DMS53 (cell line): ENCODE results near the gene MYO16.
"Not testable (repeated sequence)": the region's sequence is repeated elsewhere in the genome, so short reads cannot be mapped to it uniquely, and the experiment has no call there.

Experiments
- DNase-seq: peaks from one replicate; lab custom pipeline; 2025; lab: John Stamatoyannopoulos, UW

The MYO16 gene

DNA sequence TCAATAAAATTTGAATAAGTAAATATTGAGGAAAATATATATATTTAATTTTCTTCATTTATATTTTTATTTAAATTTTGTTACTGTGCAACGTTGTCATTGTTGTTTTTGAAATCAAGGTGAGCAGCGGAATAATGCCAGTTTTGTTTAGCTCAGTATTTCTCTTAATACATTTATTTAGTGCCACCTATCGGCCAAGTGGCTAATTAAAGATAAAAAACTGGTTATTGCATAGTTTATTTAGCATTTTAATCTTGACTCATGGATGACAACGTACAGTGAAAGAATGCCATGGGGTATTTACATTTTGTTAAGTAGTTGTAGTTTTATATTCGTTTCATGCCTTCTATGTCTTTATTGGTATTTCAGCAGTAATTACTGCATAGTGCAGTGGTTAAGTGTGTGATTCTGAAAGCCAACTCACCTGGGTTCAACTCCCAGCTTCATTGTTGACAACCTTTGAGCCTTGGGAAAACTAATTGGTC is 265.9 kb downstream of the MYO16 start:
- peak; percentile 58 for DNase-seq

DNA sequence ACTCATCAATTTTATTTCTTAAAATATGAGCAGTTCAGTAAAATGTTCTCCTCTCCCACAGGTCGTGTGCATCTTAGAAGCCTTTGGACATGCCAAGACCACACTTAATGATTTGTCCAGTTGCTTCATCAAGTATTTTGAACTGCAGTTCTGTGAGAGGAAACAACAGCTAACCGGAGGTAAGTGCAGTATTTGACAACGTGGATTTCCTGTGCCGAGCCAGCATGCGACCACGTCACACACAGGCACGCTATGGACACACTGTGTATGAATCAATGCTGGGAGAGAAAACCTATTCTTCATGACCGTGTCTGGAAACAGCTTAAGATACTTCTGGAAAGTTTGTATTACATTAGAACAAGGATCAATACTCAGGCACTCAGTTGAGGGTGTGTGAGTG is 268.5 kb downstream of the MYO16 start:
- peak; percentile 54 for DNase-seq

DNA sequence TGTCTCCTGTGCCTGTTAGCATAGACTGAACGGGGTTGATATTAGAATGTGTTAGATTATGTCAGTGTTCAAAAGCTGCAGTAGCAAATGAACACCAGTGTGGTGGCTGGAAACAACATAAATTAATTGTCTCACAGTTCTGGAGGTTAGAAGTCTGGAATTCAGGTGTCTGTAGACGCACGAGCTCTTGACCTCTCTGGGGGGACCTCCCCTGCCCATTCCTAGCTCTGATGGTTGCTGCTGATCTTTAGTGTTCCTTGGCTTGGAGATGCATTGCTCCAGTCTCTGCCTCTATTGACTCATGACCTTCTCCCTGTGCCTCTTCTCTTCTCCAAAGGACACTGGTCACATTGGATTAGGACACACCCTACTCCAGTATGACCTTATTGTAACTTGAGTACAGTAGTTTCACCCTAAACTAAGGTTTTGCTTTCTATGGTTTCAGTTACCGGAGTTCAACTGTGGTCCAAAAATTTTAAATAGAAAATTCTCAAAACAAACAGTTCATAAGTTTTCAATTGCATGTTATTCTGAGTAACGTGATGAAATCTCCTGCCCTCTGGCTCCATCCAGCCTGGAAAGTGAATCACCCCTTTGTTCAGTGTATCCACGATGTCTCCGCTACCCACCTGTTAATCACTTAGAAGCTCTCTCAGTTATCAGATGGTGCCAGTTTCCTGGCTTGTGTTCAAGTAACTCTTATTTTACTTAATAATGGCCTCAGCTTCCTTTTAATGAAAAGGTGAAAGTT is 273.2 kb downstream of the MYO16 start:
- no peak for DNase-seq

DNA sequence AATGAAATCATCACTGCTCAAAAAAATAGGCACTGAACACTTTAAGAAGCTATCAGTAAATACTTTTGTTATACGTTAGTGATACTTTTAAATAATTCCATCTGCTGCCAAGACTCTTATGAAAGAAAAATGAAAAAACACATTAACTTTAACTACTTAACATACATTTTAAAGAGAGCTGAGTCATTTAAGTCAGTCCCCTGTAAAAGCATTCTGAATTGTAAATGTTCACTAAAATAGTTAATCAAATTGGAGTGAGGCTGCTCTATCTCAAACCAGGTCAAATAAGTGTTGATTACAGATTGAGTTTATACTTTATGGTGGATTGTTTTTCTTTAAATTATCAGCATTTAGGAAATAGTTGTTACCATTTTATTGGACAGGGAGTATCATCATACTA is 274.2 kb downstream of the MYO16 start:
- DNase-seq, result no peak

DNA sequence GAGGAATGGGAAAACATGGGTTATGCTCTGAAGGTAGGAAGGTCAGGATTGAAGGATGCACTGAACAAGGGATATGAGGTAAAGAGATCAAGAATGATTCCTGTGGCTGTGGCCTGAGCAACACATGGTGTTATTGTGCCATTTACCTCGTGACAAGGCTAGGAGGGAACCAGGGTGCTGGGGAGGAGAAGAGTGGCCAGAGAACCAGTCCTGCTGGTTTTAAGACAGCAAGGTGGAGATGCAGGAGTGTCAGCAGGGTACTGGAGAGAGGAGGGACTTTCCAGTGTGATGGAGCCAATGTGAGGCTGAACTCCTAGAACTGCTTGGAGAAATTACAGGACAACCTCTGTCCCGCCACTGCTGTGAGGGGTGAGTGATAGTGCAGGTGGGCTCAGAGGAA is 282.4 kb downstream of the MYO16 start:
- DNase-seq, result peak; percentile 65

DNA sequence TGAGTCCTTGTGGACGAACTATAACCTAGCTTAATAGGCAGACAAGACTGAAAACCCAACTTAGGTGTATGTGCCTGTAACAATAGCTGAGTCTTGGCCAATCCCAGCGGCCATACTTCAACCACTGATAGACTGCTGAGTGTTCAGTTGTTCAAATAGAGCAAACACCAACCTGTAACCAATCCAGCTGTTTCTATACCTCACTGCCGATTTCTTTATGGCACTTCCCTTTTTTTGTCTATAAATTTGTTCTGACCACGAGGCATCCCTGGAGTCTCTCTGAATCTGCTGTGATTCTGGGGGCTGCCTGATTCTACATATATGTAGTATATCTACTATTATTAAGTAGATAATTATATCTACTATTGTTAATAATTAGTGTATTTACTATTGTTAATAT is 284.3 kb downstream of the MYO16 start:
- not testable (repeated sequence) for DNase-seq

DNA sequence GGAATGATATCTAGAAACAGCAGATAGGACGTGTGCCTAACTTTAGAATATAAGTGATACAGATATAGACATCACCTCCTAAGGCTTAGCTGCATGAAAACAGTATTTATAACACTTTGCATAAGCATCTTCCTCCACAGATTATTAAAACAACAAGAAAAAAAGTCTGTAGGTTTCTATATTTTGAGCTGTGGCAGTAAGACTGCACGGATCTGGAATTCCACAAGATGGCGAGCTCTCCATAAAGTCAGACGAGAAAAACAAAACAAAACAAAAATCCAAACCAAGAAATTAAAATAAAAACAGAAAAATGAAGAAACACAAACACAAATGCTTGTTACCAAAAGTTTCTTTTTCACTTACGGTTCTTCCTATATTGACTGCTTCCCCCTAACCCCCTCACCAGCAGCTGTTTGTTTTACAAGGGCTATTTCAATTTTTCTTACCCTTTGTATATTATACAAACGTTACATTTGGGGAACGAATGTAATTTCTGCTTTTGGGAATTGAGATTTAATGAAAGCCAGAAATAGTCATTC is 285.8 kb downstream of the MYO16 start:
- DNase-seq, result peak; percentile 49

DNA sequence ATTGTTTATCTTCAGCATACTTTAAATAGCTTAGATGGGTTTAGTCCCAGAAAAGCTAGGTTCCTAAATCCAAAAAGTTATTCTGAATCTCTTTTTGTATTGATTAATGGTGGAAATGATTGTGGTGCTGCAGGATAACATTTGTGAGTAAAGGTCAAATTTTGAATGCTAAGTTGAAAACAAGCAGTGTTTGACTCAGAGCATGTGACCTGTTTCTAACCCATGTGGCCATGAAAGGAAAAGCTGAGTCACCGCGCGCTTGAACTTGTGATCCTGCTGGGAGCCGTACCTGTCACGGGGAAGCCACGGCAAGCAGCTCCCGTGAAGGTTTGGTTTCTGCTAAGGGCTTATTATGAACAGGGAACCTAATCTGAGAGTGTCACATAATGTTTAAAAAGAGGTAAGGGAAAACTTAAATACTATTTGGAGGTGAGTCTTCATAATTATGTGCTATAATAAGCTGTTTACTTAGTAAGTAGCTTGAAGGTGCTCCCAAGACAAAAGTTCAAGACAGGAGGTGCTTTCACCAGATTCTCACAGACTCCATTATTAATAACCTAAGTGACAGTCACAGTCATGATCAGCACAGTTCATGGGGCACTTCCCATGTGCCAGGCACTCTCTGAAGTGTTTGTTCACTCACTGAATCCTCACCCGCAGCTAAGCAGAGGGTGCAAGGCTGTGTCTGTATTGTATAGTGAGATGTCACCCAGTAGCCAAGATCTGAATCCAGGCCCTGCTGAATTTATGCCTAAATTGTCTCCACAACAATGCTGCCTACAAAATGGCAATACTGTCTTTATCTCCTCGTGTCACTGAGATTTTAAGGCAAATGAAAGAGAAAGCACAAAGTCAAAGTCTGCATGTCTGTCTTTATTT is 286.5 kb downstream of the MYO16 start:
- peak; percentile 85 for DNase-seq

DNA sequence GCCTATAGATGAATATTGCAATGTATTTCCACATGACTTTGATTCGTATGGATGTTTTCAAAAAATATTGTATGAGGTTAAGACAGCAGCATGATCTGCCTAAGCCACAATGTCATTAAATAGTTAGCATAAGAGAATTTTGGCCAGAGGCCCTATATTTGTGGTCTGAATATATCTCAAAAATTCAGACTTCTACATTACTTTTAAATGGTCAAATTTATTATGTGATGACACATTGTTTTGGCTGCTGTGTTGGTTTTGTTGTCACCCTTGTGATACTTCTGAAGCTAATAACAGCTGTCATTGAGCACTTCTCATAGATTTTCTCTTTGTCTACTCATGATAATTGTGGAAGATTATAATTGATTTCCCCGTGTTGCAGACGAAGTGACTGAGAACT is 288.2 kb downstream of the MYO16 start:
- no peak for DNase-seq

DNA sequence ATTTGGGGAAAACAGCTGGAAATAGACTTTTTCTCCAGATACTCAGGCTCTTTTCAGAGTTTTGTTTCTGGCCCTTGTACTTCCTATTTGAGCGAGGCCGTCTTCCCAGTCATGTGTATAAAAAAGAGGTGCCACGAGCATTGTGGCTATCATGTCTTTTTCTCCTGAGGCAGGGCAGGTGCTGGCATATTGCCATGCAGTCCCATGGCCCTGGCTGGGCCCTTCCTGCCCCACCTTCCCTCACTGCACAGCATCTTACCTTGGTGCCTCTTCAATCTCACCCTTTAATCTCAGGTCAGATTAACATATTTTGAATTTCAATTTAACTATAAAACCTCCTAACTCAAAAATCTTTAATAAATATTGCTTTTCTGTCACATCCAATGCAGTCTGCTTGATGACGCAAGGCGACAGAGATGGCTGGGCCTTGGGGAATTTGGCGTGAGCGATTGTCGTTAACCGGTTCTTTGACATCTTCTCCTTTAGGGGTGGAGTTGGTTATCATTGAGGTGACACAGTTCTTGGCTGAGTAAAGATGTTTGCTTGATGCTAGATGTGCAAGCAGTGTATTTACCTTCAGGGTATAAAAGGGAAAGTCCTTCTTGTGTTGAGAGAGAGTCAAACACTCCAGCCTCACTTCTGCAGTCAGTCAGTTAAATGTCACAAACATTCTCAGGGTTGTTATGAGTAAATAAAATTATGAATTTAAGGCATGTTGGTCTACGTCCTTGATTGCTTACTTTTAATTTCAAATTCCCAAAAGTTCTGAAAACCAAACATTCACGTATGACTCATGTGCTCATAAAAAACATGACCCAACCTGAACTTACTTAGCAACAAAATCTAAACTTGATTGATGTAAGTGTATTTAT is 289.9 kb downstream of the MYO16 start:
- DNase-seq, result peak; percentile 49

DNA sequence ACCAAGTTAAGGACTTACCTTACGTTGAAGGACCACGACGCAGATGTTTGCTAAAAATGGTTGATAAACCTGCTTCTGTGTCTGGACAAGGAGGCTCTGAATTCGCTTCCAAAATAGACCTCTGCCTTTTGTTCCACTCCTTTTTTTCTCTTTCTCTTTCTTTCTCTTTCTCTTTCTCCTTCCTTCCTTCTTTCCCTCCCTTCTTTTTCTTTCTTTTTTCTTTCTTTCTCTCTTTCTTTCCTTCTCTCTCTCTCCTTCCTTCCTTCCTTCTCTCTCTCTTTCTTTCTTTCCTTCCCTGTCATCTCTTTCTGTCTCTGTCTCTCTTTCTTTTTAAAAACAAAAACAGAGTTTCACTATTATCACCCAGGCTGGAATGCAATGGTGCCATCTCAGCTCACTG is 290.7 kb downstream of the MYO16 start:
- DNase-seq, result no peak

DNA sequence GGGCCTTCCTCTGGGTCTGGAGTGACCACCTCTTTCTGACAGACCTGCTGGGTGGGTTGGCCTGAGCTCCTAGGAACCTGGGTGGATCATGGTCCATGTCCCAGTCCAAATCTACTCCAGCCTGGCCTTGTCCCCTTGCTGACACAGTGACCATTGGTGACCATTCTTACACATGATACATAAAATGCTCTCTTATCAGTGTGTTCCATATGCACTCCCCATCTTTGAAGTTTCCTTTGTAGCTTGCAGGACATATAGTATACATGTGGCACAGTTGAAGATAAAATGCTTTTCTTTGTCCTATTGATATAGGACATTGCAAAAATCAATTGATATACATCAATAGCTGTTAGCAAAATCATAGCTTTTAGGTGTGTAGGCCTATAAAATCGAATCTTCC is 291.8 kb downstream of the MYO16 start:
- no peak for DNase-seq

DNA sequence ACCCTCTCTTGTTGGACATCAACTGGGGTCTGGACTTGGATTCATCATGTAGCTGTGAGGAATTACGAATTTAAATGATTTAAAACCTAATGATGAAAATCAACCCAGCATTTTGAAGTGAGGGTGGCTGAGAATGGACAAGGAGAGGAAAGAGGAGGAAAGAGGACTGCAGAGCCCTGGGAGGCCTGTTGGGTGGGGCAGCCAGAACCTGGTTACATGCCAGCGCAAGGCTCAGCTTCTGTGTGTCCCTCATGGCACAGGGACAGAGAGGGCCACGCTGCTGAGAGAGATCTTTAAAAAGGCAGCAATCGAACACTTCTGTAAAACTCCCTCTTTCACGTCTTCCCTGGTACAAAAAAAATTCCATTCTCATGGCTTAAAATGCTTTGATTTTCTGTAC is 292.7 kb downstream of the MYO16 start:
- no peak for DNase-seq

DNA sequence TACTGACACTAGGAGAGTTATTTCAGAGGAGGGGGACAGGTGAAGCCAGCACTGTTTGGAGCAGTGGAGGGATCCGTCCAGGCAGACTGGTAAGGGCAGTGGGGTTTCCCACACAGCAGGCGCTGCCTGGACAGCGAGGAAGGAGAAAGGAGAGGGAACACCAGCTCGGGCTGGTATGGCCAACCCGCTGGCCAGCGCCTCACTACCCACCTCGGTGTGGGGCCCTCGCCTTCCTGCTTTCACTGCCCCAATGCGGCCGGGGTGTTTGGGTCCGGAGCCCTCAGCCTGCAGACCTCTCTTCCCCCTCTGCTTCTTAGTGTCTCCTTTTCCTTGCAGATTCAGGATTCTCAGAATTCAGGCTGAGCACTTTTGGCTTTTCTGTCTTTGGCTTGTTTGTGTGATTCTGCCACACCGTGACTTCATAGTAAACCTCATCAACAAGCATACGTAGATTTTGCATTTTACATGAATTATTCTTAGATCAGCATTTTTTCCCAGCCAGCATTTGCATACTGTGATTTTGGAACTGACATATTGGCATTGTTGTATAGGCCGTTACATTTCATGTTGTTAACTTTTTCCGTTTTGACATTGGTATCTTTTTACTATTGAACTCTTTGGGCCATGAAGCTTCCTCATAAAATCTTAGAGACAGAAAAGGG is 294.1 kb downstream of the MYO16 start:
- DNase-seq, result no peak

DNA sequence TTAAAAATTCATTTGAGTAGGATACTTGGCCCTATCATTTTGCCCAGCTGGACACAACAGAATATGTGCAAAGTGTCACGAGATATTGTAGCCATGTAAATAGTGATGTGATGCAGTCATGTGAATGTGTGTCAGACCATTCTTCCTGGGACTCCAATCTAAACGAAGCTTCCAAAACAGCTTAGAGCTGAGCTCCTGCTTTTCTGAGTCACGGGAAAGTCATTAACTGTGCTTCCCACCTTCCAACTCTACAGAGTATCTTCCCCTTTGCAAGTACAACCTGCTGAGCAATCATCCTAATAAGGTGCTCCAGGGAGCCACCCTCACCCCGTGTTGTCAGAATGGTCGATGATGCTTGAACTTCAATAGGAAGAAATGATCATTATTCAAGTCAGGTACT is 294.7 kb downstream of the MYO16 start:
- no peak for DNase-seq

DNA sequence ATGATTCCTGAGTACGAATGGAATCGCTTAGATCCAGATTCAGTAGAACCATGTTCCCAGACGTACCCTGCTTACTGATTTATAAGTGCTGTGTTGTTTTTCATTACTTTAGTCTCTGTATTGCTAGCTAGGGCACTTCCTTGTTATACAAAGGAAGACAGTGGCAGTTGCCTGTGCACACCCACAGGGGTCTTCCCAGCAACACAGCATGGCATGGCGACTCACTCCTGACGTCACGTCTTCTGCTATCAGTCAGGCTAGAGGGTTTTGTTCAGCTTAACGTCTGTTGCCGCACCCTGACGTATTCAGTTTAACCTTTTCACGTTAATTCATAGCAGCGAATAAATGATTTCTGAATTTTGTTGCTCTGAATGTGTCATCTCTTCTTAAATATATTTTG is 295.1 kb downstream of the MYO16 start:
- DNase-seq, result no peak

DNA sequence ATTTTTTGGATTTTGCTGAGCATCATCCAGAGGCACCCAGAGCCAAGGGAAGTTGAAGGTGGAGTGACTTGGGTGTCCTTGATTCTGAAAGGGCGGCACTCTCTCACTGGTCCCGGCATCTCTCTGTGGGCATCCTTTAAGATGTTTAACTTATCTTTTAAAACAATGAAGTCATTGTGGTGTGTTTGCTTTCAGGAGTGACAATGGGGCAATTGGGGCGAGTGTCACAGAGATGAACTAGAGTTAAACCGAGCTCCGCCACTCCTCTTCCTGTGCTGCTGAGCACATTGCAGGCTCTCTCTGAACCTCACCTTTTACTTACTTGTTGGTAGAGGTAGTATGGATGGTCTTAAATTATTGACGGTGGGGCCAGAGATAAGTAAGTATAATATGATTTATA is 295.7 kb downstream of the MYO16 start:
- no peak for DNase-seq

DNA sequence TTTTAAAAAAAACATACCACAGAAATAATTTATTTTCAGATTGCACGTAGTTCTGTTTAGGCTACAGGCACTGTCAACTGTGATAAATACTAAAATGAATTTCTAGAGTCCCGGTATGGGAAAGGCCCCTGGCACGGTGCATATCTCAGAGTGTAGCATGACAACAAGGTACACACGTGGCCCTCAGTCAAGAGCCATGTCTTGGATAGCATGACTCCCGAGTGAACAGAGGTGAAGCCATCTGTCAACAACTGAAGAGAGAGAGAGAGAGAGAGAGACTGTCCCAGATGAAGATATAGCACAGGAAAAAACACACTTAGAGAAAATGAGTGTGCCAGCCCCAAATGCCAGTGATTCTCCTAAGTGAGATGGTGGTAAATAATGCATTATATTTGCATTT is 297.5 kb downstream of the MYO16 start:
- no peak for DNase-seq

DNA sequence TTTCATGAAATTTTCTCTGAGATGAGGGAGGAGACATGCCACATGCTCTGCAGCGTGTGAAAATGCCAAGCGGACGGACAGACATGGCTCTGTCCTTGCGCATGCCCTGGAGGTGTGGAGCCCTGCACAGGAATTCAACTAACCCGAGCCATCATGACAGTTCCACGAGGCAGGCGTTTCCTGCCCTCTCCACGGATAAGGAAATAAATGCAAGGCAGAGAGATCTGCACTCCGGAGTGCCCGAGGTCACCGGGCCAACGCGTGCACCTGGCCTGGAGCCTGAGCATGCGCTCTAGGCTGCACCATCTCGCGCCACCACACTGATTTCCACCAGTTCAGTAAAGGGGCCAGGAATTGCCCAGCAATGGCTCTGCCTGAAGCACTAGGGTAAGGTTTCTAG is 298.2 kb downstream of the MYO16 start:
- no peak for DNase-seq

DNA sequence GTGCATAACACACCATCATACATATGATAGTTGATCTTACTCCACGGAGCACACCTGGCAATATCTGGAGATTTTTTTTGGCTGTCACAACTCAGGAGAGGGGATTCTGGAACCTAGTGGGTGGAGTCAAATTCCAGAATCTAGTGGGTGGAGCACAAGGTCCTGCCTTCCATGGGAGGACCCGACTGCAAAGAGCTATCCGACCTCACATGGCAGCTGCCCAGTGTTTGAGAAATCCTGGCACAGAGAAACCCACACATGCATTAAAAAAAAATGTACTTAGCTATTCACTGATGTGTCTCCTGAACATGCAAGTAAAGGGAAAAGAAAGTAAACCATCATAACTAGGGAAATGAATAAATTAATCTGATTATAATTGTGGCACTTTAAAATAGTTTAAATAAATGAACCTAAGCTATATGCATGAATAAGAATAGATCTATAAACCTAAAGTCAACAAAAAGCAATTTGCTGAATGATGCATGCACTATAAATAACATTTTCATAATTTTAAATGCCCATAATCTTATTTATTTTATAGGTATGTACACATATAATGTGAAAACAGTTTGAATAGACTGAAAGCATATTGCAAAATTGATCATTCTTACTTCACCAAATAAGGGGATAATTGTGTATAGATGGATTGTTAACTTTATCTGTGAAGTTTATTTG is 300.3 kb downstream of the MYO16 start:
- DNase-seq, result peak; percentile 4

DNA sequence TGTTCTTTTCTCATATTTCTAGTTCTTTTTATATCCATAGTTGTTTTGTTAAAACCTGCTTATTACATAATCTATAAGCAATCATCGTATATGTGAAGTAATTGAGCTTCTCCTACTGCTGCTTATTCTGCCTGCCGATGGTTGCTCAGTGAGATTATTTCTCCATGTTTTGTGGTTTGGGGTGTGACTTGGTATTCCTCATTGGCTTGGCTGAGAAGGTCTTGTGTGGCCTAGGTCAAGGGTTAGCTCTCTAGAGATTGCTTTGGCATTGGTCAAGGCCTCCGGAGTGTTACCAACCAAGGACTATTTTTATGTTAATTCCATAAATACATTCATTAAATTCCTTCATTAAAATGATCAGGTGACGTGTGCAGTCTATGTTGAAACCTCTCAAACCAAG is 302.8 kb downstream of the MYO16 start:
- DNase-seq, result no peak
